Brain microvascular endothelial cell (primary cell): Measurements from ENCODE around the gene ZCCHC2.

Experiments used
- DNase-seq: peaks from one replicate; pipeline ENCODE4 v3.0.0-alpha.2; 2020
- H3K27ac ChIP-seq: fragments of 250-450 bp; sonication (Bioruptor Pico); 2 replicates; pipeline ENCODE4 v1.5.1; 2020; ENCODE audit warnings: mild to moderate bottlenecking, moderate library complexity
- H3K27me3 ChIP-seq: fragments of 250-450 bp; sonication (Bioruptor Pico); replicated peaks from 2 replicates; pipeline ENCODE4 v1.5.1; 2020; ENCODE audit warnings: mild to moderate bottlenecking
- H3K36me3 ChIP-seq: fragments of 250-450 bp; sonication (Bioruptor Pico); replicated peaks from 2 replicates; pipeline ENCODE4 v1.5.1; 2020; ENCODE audit warnings: mild to moderate bottlenecking
- H3K4me3 ChIP-seq: 2 replicates; pipeline ENCODE4 v1.5.1; 2011; ENCODE audit warnings: low read depth, mild to moderate bottlenecking, control low read depth, low read length, moderate library complexity
- in situ Hi-C: cut with HindIII; loops from 2 replicates; pipeline ENCODE4 v1.10.0; 2017; ENCODE audit warnings: low sequenced_read_pairs, low pct_ligation_motif_present
- TF ChIP-seq, protein P1 (sequence below): IDR thresholded peaks from 2 replicates; pipeline ENCODE4 v1.5.1; 2011; ENCODE audit warnings: low read depth, mild to moderate bottlenecking, moderate library complexity, low read length, control low read depth, inconsistent platforms; ENCODE audit errors: missing control alignments

The ZCCHC2 gene

DNA sequence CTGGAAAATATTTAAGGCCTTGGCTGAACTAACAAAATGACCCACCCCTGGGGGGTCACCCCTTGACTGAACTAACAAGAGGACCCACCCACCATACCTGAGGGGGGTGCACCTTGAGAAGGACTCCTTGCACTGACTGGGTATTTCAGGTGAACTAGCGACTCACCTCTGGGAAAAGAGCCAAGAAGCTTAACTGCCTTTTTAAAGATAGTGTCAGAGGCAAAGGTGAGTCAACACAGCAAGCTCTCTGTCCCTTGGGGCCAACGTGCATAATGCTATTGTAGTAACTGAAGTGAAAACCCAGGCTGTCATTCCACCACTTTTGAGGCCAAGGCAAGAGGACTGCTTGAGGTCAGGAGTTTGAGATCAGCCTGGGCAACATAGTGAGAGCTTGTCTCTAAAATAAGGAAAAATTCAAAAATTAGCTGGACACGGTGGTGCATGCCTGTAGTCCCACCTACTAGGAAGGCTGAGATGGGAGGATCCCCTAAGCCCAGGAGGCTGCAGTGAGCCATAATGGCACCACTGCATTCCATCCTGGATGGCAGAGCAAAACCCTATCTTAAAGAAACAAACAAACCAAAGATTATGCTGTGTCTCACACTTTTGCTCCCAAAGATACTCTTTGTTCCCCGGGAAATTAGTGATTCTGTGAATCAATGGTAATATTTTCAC, 36.4 kb upstream of the ZCCHC2 start:
- TF ChIP-seq, protein P1, sequence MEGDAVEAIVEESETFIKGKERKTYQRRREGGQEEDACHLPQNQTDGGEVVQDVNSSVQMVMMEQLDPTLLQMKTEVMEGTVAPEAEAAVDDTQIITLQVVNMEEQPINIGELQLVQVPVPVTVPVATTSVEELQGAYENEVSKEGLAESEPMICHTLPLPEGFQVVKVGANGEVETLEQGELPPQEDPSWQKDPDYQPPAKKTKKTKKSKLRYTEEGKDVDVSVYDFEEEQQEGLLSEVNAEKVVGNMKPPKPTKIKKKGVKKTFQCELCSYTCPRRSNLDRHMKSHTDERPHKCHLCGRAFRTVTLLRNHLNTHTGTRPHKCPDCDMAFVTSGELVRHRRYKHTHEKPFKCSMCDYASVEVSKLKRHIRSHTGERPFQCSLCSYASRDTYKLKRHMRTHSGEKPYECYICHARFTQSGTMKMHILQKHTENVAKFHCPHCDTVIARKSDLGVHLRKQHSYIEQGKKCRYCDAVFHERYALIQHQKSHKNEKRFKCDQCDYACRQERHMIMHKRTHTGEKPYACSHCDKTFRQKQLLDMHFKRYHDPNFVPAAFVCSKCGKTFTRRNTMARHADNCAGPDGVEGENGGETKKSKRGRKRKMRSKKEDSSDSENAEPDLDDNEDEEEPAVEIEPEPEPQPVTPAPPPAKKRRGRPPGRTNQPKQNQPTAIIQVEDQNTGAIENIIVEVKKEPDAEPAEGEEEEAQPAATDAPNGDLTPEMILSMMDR = no peak
- H3K27ac ChIP-seq = no peak overlapping the region
- in situ Hi-C loops = no loop called here
- no peaks in the 10 kb centered on the region for H3K27me3 ChIP-seq
- H3K4me3 ChIP-seq = no peak overlapping the region
- DNase-seq = peak; percentile 57
- no peaks in the 10 kb centered on the region for H3K36me3 ChIP-seq

DNA sequence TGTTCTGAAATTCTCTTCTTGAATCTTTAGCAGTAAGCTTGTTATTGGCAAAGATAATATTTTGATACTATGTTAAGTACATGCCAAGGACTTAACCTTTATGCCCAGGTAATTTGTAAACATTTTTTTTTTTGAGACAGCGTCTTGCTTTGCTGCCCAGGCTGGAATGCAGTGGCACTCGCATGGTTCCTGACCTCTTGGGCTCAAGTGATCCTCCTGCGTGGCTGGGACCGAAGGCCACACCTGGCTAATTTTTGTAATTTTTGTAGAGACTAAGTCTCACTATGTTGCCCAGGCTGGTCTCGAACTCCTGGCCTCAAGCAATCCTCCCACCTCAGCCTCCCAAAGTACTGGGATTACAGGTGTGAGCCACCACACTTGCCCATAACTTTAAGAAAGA, 35.7 kb upstream of the ZCCHC2 start:
- DNase-seq = no peak
- no peaks in the 10 kb centered on the region for H3K36me3 ChIP-seq
- H3K27me3 ChIP-seq = no peaks in the 10 kb centered on the region
- TF ChIP-seq, protein P1 = no peak
- H3K27ac ChIP-seq = no peak overlapping the region
- no peak overlapping the region for H3K4me3 ChIP-seq
- in situ Hi-C loops = no loop called here

DNA sequence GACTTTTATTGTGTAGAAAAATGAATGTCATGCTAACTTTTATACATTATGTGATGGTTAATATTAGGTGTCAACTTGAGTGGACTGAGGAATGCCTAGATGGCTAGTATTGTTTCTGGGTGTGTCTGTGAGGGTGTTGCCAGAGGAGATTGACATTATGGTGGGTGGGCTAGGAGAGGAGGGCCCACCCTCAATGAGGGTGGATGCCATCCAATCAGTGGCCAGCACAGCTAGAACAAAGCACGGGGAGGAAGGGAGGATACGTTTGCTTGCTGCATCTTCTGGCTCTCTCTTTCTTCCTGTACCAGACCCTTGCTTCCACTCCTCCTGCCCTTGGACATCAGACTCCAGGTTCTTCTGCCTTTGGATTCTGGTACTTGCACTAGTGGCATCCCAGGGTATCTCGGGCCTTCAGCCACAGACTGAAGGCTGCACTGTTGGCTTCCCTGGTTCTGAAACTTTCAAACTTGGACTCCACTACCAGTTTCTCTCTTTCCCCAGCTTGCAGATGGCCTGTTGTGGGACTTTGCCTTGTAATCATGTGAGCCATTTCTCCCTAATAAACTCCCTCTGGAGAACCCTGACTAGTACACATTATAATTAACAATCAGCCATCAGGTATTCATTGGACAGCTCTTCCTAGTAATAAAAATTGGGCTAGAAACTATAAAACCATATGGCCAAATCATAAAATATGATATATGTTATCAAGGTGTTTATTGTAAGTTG, 31.7 kb upstream of the ZCCHC2 start:
- H3K36me3 ChIP-seq = no peaks in the 10 kb centered on the region
- no peak for DNase-seq
- no peaks in the 10 kb centered on the region for H3K27me3 ChIP-seq
- no peak overlapping the region for H3K27ac ChIP-seq
- TF ChIP-seq, protein P1 = no peak
- in situ Hi-C loops = no loop called here
- no peak overlapping the region for H3K4me3 ChIP-seq

DNA sequence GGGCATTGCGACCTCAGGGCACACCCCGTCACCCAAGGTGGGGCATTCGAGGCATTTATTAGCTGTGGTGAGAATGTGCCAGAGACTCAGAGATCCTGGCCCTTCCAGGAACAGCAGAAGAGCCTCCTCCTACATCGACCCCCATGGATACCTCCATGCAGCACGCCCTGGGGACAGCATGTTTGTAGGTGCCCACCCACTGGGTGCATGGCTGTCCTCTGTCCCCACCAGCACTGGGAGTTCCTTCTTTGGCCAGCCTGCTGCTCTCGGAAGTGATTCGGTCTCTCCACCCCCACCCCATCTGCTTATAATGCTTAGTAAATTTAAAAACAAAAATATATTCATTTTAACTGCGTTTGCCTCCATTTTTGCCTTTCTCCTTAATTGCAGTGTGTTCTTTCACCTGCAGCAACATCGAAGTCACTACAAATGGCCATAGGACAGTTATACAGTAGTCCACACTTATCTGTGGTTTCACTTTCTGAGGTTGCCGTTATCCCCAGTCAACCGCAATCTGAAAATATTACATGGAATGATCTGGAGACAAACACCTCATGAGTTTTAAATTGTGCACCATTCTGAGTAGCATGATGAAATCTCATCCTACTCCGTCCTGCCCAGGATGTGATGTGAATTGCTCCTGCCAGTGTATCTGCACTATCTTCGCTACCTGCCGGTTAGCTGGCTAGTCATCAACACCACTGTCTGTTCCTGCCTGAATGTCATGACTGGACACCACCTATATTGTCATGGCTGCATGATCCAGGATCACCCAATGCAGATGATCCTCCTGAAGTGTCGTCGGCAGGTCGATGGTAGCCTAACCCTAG, 29.6 kb upstream of the ZCCHC2 start:
- in situ Hi-C loops = no loop called here
- no peaks in the 10 kb centered on the region for H3K36me3 ChIP-seq
- TF ChIP-seq, protein P1 = no peak
- H3K27ac ChIP-seq = no peak overlapping the region
- no peak overlapping the region for H3K4me3 ChIP-seq
- DNase-seq = no peak
- H3K27me3 ChIP-seq = no peaks in the 10 kb centered on the region

DNA sequence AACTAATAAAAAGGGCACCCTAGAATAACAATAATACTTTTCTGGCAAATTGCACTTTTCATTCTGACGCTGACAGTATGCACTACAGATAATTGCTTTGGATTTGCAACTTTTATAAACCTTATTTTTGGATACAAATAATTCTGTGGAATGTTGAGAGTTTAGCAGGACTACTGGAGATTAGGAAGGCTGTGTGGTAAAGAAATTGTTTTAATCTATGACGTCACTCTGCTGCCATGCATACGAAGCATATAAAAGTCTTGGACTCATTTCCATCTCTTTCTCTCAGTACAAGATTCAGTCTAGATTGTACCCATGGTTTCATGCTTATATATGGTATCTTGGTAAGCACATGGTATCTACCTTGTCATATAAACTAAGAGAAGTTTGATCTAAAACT, 28.1 kb upstream of the ZCCHC2 start:
- H3K4me3 ChIP-seq = no peak overlapping the region
- no peak overlapping the region for H3K27ac ChIP-seq
- H3K27me3 ChIP-seq = no peaks in the 10 kb centered on the region
- DNase-seq = no peak
- H3K36me3 ChIP-seq = no peaks in the 10 kb centered on the region
- in situ Hi-C loops = no loop called here
- TF ChIP-seq, protein P1 = no peak
